A549 (cell line): ENCODE results near the gene PGAP1.

Experiments used
- BHLHE40 ChIP-seq: IDR thresholded peaks from 2 replicates; pipeline ENCODE4 v1.6.1; 2012; ENCODE audit warnings: low read depth, low read length, inconsistent platforms
- RCOR1 ChIP-seq: fragments of 150-350 bp; IDR thresholded peaks from 2 replicates; pipeline ENCODE4 v1.6.1; 2014; ENCODE audit warnings: antibody characterized with exemption, low read length, low read depth
- SMC3 ChIP-seq: fragments of >200 bp; sonication (Bioruptor Twin); formaldehyde crosslinking; IDR thresholded peaks from 3 replicates; pipeline ENCODE4 v1.6.1; 2018; ENCODE audit warnings: inconsistent platforms
- TF ChIP-seq, protein P1 (sequence below): fragments of >200 bp; sonication (Bioruptor Twin); formaldehyde crosslinking; IDR thresholded peaks from 3 replicates; pipeline ENCODE4 v1.5.1; 2016
- TF ChIP-seq, protein P2 (sequence below): fragments of 450-650 bp; IDR thresholded peaks from 2 replicates; pipeline ENCODE4 v1.6.1; 2014; ENCODE audit warnings: antibody characterized with exemption

DNA sequence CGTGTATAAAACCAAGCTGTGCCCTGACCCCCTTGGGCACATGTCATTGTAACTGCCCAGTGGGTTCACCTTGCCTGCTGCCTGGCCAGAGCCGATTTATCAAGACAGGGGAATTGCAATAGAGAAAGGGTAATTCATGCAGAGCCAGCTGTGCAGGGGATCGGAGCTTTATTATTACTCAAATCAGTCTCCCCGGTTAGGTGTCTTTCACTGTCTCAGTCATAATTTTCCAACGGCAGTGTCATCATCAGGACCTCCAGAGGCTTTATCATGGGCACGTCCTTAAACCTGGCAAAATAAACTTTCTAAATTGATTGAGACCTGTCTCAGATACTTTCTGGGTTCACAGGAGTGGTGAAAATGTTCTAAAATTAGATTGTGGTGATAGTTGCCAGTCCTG, 29.6 kb upstream of the PGAP1 start:
- TF ChIP-seq, protein P1, sequence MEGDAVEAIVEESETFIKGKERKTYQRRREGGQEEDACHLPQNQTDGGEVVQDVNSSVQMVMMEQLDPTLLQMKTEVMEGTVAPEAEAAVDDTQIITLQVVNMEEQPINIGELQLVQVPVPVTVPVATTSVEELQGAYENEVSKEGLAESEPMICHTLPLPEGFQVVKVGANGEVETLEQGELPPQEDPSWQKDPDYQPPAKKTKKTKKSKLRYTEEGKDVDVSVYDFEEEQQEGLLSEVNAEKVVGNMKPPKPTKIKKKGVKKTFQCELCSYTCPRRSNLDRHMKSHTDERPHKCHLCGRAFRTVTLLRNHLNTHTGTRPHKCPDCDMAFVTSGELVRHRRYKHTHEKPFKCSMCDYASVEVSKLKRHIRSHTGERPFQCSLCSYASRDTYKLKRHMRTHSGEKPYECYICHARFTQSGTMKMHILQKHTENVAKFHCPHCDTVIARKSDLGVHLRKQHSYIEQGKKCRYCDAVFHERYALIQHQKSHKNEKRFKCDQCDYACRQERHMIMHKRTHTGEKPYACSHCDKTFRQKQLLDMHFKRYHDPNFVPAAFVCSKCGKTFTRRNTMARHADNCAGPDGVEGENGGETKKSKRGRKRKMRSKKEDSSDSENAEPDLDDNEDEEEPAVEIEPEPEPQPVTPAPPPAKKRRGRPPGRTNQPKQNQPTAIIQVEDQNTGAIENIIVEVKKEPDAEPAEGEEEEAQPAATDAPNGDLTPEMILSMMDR = no peak
- no peak for TF ChIP-seq RCOR1
- TF ChIP-seq, protein P2, sequence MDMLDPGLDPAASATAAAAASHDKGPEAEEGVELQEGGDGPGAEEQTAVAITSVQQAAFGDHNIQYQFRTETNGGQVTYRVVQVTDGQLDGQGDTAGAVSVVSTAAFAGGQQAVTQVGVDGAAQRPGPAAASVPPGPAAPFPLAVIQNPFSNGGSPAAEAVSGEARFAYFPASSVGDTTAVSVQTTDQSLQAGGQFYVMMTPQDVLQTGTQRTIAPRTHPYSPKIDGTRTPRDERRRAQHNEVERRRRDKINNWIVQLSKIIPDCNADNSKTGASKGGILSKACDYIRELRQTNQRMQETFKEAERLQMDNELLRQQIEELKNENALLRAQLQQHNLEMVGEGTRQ = no peak
- TF ChIP-seq SMC3 = no peak
- TF ChIP-seq BHLHE40 = no peak
